Measurements from ENCODE around the gene TLE4. TPM values are rescaled to one million over a fixed set of nuclear protein-coding genes. Genes with fewer than 3 reads are reported as not detected.

Gene TLE4
- total and polyA plus RNA-seq, 12 donors: 11.8 to 70.5 (median 42.9) TPM

- H3K36me3 ChIP-seq (replicated peaks in 1 of 2): no peaks in the 10 kb centered on the region
- no peak for DNase-seq
- peaks cover 0 to 10% of the 10 kb centered on the region in 2 donors for H3K4me1 ChIP-seq (replicated peaks in 1 of 2)
- 88 to 97% (median 92%) methylated on average over 2 of the region's 2 CpGs for WGBS, 4 donors
- H3K27me3 ChIP-seq: no peaks in the 10 kb centered on the region
- intact Hi-C loops (cut with DNase I): no loop called here
- no peak overlapping the region for H3K27ac ChIP-seq
- no peak for TF ChIP-seq POLR2A (IDR thresholded peaks at IDR 0.05)
- no peak for TF ChIP-seq CTCF (IDR thresholded peaks at IDR 0.05)
- no peak overlapping the region for H3K4me3 ChIP-seq
- H3K9me3 ChIP-seq (replicated peaks in 1 of 3): no peaks in the 10 kb centered on the region
Observed at GRCh38 chr9:79661279-79661678, 89.5 kb downstream of the TLE4 start.

- no peak overlapping the region for H3K4me3 ChIP-seq
- 84 to 90% (median 87%) methylated on average over 5 of the region's 5 CpGs for WGBS, 4 donors
- no peaks in the 10 kb centered on the region for H3K36me3 ChIP-seq (replicated peaks in 1 of 2)
- H3K4me1 ChIP-seq (replicated peaks in 1 of 2): peaks cover 0 to 10% of the 10 kb centered on the region in 2 donors
- no peaks in the 10 kb centered on the region for H3K27me3 ChIP-seq
- DNase-seq: no peak
- no peaks in the 10 kb centered on the region for H3K9me3 ChIP-seq (replicated peaks in 1 of 3)
- H3K27ac ChIP-seq: no peak overlapping the region
- intact Hi-C loops (cut with DNase I): no loop called here
- no peak for TF ChIP-seq POLR2A (IDR thresholded peaks at IDR 0.05)
- TF ChIP-seq CTCF (IDR thresholded peaks at IDR 0.05): no peak
Observed at GRCh38 chr9:79661886-79662536, 90.2 kb downstream of the TLE4 start.

- Histone ChIP-seq H3K4me1 (replicated peaks in 1 of 2) (peaks cover 0 to 10% of the 10 kb centered on the region in 2 donors), H3K27me3 (no peaks in the 10 kb centered on the region), H3K36me3 (replicated peaks in 1 of 2) (no peaks in the 10 kb centered on the region), H3K4me3 (no peak overlapping the region), H3K27ac (no peak overlapping the region), H3K9me3 (replicated peaks in 1 of 3) (no peaks in the 10 kb centered on the region)
- intact Hi-C loops (cut with DNase I): no loop called here
- 53 to 65% (median 60%) methylated on average over 6 of the region's 6 CpGs for WGBS, 4 donors
- TF ChIP-seq CTCF (IDR thresholded peaks at IDR 0.05) (no peak), POLR2A (IDR thresholded peaks at IDR 0.05) (no peak)
- DNase-seq: no peak
Observed at GRCh38 chr9:79662537-79662956, 90.8 kb downstream of the TLE4 start.

- no peaks in the 10 kb centered on the region for H3K9me3 ChIP-seq (replicated peaks in 1 of 3)
- no peak for DNase-seq
- no peak overlapping the region for H3K27ac ChIP-seq
- TF ChIP-seq POLR2A (IDR thresholded peaks at IDR 0.05) (no peak), CTCF (IDR thresholded peaks at IDR 0.05) (no peak)
- H3K27me3 ChIP-seq: no peaks in the 10 kb centered on the region
- H3K4me3 ChIP-seq: no peak overlapping the region
- 76 to 83% (median 80%) methylated on average over 6 of the region's 6 CpGs for WGBS, 4 donors
- intact Hi-C loops (cut with DNase I): no loop called here
- no peaks in the 10 kb centered on the region for H3K36me3 ChIP-seq (replicated peaks in 1 of 2)
- peaks cover 0 to 10% of the 10 kb centered on the region in 2 donors for H3K4me1 ChIP-seq (replicated peaks in 1 of 2)
Observed at GRCh38 chr9:79663300-79663699, 91.5 kb downstream of the TLE4 start.
